ENCODE data around the gene PKN1. TPM values are rescaled to one million over a fixed set of nuclear protein-coding genes. Genes with fewer than 3 reads are reported as not detected.

Gene PKN1
- total and polyA plus RNA-seq, 3 donors from 2014 or later: 116 to 259 (median 204) TPM

DNA sequence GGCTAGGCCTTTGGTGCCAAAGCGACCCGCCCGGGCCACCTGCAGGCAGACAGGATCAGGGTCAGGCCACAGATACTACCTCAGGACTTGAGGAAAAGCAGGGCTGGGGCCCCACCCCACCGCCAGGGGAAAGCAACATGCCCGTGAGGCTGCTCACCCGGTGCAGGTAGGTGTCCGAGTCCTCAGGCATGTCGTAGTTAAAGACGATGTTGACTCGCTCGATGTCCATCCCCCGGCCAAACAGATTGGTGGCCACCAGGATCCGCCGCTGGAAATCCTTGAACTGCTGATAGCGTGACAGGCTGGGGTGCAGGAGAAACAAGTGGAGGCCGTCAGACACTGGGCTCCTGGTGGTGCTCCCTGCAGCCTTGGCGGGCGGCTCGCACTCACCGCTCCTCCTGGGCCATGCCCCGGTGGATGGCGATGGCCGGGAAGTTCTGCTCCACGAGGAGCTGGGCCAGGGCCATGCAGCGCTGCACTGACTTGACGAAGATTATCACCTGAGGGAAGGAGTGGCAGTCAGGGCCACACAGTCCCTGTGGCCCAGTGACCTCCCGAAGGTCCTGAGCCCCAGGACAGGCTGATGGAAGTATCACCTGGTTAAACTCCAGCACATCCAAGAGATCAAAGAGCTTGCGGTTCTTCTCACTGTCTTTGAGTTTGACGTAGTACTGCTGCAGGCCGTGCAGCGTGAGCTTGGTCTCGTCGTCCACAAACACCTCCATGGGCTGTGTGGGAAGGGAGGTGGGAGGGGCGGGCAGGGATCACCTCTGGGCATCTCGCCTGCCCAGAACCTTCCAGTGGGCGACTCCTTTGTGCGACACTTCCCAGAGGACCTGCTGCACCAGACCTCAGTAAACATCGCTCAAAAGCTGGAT lies 23.7 kb upstream of the PKN1 start:
- Histone ChIP-seq H3K27ac (no peak overlapping the region), H3K36me3 (ENCODE audit: low read depth, missing control alignments) (no peaks in the 10 kb centered on the region), H3K9me3 (no peaks in the 10 kb centered on the region), H3K27me3 (no peaks in the 10 kb centered on the region), H3K4me1 (peaks cover 12% of the 10 kb centered on the region), H3K4me3 (no peak overlapping the region)
- intact Hi-C loops (cut with DNase I; ENCODE audit: low total_unique reads): no loop called here
- DNase-seq: no peak
- no peak for TF ChIP-seq POLR2A (IDR thresholded peaks at IDR 0.05)
- TF ChIP-seq, protein P1, sequence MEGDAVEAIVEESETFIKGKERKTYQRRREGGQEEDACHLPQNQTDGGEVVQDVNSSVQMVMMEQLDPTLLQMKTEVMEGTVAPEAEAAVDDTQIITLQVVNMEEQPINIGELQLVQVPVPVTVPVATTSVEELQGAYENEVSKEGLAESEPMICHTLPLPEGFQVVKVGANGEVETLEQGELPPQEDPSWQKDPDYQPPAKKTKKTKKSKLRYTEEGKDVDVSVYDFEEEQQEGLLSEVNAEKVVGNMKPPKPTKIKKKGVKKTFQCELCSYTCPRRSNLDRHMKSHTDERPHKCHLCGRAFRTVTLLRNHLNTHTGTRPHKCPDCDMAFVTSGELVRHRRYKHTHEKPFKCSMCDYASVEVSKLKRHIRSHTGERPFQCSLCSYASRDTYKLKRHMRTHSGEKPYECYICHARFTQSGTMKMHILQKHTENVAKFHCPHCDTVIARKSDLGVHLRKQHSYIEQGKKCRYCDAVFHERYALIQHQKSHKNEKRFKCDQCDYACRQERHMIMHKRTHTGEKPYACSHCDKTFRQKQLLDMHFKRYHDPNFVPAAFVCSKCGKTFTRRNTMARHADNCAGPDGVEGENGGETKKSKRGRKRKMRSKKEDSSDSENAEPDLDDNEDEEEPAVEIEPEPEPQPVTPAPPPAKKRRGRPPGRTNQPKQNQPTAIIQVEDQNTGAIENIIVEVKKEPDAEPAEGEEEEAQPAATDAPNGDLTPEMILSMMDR (IDR thresholded peaks at IDR 0.05): no peak
- WGBS, 2 donors: 91% methylated on average over 33 to 34 of the region's 38 CpGs

DNA sequence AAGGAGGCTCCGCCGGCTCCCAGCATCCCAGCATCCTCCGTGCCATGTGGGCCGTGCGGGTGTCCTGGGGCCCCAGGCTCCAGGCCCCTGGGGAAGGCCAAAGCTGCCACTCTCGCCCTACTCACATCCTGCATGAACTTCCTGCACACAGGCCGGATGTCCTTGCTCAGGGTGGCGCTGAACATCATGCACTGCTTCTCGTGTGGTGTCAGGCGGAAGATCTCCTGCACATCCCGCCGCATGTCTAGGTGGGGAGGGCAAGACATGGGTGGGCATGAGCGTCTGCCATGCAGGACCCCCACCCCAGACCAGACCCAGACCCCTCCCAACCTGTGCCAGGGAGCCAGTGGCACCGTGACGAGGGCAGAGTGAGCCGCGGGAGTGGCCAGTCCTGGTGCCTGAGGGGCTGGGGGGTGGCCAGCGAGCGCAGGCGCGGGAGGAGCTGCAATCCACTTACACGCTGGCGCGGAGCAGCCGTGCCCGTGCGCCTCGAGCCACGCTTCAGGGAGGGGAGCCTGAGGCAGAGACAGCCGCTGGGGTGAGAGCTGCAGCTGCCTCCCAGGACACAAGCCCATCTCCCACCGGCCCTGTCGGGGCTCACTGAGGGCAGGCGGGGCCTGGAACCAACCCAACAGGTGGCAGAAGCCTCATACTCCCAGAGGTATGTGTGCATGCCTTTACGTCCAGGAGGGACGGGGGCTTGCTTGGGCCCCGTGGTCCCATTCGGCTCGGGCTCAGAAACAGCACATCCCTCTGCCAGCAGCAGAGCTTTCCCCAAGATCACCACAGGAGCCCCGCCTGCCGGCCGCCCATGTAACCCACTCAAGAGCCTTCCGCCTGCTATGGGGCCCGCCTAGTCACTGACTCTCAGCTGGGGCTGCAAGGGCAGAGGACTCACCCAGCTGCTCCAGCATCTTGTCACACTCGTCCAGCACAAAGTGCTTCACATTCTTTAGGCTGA lies 22.7 kb upstream of the PKN1 start:
- H3K27me3 ChIP-seq: no peaks in the 10 kb centered on the region
- no peak for DNase-seq
- H3K4me3 ChIP-seq: no peak overlapping the region
- no peak overlapping the region for H3K27ac ChIP-seq
- TF ChIP-seq, protein P1 (IDR thresholded peaks at IDR 0.05): no peak
- TF ChIP-seq POLR2A (IDR thresholded peaks at IDR 0.05): no peak
- WGBS, 2 donors: 90 to 94% methylated on average over 15 to 41 of the region's 44 CpGs
- H3K4me1 ChIP-seq: peaks cover 12% of the 10 kb centered on the region
- H3K9me3 ChIP-seq: no peaks in the 10 kb centered on the region
- H3K36me3 ChIP-seq (ENCODE audit: low read depth, missing control alignments): no peaks in the 10 kb centered on the region
- intact Hi-C loops (cut with DNase I; ENCODE audit: low total_unique reads): no loop called here

- H3K27ac ChIP-seq: no peak overlapping the region
- H3K36me3 ChIP-seq (ENCODE audit: low read depth, missing control alignments): no peaks in the 10 kb centered on the region
- peaks cover 10% of the 10 kb centered on the region for H3K4me1 ChIP-seq
- TF ChIP-seq, protein P1 (IDR thresholded peaks at IDR 0.05): no peak
- no peak for TF ChIP-seq POLR2A (IDR thresholded peaks at IDR 0.05)
- intact Hi-C loops (cut with DNase I; ENCODE audit: low total_unique reads): no loop called here
- no peaks in the 10 kb centered on the region for H3K27me3 ChIP-seq
- H3K4me3 ChIP-seq: no peak overlapping the region
- WGBS, 2 donors: 92% methylated on average over 18 to 19 of the region's 19 CpGs
- H3K9me3 ChIP-seq: no peaks in the 10 kb centered on the region
- DNase-seq: no peak
These were observed 21.8 kb upstream of the PKN1 start for GRCh38 chr19:14411161-14411937.

- no peak for TF ChIP-seq POLR2A (IDR thresholded peaks at IDR 0.05)
- TF ChIP-seq, protein P1 (IDR thresholded peaks at IDR 0.05): no peak
- no peaks in the 10 kb centered on the region for H3K9me3 ChIP-seq
- no peak overlapping the region for H3K4me3 ChIP-seq
- no peaks in the 10 kb centered on the region for H3K36me3 ChIP-seq (ENCODE audit: low read depth, missing control alignments)
- H3K4me1 ChIP-seq: peaks cover 8% of the 10 kb centered on the region
- WGBS, 2 donors: 94% methylated on average over 5 to 8 of the region's 8 CpGs
- H3K27ac ChIP-seq: no peak overlapping the region
- DNase-seq: no peak
- intact Hi-C loops (cut with DNase I; ENCODE audit: low total_unique reads): no loop called here
- H3K27me3 ChIP-seq: no peaks in the 10 kb centered on the region
These were observed 21.2 kb upstream of the PKN1 start for GRCh38 chr19:14411938-14412245.
